SK-MEL-5 (cell line): Measurements from ENCODE around the gene NFE2L3. TPM values are rescaled to one million over a fixed set of nuclear protein-coding genes. Genes with fewer than 3 reads are reported as not detected.
"Not testable (repeated sequence)": the region's sequence is repeated elsewhere in the genome, so short reads cannot be mapped to it uniquely, and the experiment has no call there.

ENCODE experiments used
- DNase-seq: peaks from one replicate; pipeline ENCODE4 v3.0.0-alpha.2; 2016; ENCODE audit warnings: low read depth, low spot score
- in situ Hi-C: cut with HindIII; loops from 2 replicates; pipeline ENCODE4 v1.10.0; 2016; ENCODE audit warnings: low sequenced_read_pairs, high pct_unique_total_duplicates, low pct_unique_long_range_greater_than_20kb
- total RNA-seq: library from RNA; depleted of rRNA; stranded (reverse); fragments of >200 nt; shearing (Covaris generic); gene quantifications from 2 replicates; pipeline ENCODE4 v1.2.3, GENCODE V29; 2014

The NFE2L3 gene
- total RNA-seq, 1 experiment from 2014 or later: 9.3 TPM

GRCh38 chr7:26190417-26190869 is 38.4 kb downstream of the NFE2L3 start:
- DNase-seq: no peak

GRCh38 chr7:26191233-26191973 is 39.4 kb downstream of the NFE2L3 start:
- in situ Hi-C loops: loop anchor here (10.0 kb wide), 1 partner anchor 297 kb away; no protein-coding TSS in a partner anchor
- no peak for DNase-seq

More at GRCh38 chr7:26190417-26190869, 38.4 kb downstream of the NFE2L3 start:
- in situ Hi-C loops: loop anchor here (10.0 kb wide), 1 partner anchor 296 kb away; no protein-coding TSS in a partner anchor

DNA sequence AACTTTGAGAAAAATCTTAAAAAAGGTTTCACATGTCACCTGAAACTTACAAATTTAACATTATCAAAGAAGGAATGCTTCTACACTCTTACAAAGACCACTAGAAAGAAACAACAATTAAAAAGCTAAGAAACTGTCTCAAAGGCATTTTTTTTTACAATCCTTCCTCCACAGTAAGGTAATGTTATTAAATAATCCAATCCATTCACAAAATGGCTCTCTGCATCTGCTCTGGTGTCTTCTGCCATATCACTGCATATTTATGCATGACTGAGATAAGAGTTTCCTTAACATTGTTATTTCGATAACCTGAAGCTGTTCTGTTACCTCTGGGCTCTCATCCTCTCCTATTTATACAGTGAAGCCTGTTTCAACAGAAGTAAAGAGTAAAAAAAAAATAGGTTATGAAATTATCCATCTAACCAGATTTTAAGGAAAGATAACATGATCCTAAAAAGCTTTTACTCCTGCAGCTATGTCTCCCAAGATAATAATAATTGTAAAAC is 40.0 kb downstream of the NFE2L3 start:
- in situ Hi-C loops: loop anchor here (10.0 kb wide), 1 partner anchor 297 kb away; no protein-coding TSS in a partner anchor
- no peak for DNase-seq

DNA sequence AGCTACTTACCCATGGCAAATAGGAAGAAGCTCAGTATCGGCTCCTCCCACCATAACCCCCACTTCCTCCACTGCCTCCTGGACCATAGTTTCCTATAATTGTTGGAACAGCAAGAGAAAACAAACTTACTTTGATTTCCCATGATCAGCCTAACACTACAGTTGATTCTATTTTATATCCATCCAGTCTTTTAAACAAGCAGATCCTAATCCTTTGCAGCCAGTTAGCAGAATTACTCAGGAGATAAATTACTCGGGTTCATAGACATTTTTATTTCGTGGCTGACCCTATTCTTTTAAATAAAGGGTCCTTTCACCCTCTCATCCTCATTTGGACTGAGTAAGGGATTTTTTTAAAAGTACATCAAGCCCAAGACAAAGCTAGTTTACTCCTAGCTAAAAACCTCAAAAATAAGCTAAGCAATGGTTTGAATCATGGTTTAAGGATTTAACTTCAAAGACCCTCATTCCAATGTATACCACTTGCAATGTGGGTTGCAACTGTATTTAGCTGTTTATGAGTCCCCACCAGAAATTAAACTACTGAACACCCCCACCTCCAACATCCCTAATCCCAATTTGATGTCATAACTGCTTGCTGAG is 40.6 kb downstream of the NFE2L3 start:
- no peak for DNase-seq
- in situ Hi-C loops: loop anchor here (10.0 kb wide), 1 partner anchor 298 kb away; no protein-coding TSS in a partner anchor

DNA sequence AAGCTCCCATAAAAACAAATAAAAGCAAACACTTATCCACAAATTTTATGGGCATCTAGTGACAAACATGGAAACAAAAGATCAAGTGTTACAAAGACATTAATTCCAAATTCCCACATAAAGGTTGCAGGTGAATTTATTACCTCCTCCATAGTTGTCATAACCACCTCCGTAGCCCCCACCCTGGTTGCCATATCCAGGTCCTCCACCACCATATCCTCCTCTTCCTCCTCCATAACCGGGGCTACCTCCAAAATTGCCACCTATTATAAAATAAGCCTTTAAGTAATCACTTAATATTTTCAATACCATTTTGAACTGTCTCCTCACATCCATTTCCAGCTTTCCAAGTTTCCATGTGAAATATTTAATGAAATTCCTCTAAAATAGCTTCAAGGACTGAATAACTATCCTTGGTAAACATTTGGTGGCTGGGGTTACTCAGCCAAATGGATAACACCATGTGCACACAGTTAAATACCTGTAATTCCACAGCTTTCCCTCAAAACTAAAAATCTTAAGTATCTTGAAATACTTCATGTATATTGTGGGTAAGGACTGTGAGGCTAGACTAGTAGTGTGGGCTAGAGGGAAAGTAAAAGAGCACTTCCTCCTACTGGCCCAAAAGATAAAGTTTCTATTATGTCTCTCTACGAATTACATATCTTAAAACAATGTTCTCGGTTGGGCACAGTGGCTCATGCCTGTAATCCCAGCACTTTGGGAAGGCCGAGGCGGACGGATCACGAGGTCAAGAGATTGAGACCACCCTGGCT is 41.6 kb downstream of the NFE2L3 start:
- no peak for DNase-seq
- in situ Hi-C loops: loop anchor here (10.0 kb wide), 1 partner anchor 299 kb away; no protein-coding TSS in a partner anchor

- not testable (repeated sequence) for DNase-seq
- in situ Hi-C loops: loop anchor here (5.0 to 10.0 kb wide), 2 partner anchors 77 to 300 kb away; no protein-coding TSS in a partner anchor
Measured at GRCh38 chr7:26194764-26195163, 42.8 kb downstream of the NFE2L3 start.

- in situ Hi-C loops: loop anchor here (5.0 to 10.0 kb wide), 2 partner anchors 78 to 300 kb away; no protein-coding TSS in a partner anchor
- no peak for DNase-seq
Measured at GRCh38 chr7:26195182-26195581, 43.2 kb downstream of the NFE2L3 start.

DNA sequence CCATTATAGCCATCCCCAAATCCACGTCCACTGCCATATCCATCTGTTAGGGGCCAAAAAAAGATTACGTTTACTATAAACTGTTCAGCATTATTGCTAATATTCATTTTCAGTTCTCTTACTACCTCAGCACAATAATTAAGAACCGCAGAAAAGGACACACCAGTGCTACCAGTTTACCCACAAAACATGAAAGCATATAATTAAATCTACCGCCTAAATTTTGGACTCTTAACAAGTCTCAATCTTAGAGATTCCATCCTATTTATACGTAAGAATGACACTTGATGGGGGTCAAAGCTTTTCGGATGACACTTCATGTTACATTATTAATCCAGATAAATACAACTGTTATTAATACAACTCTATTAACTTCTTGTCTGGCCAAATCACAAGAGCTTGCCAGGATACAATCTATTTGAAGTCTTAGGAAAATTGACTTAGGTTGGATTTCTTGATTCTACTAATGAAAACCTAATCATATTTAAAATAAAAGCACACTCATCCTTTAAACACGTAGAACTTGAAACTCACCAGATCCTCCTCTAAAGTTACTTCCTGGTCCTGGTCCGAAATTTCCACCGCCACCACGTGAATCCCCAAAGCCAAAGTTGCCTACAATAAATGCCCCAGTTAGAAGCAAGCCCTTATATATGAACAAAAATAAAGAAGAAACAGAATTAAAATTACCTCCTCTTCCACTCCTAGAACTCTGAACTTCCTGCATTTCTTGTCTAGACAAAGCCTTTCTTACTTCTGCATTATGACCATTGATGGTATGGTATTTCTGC is 44.1 kb downstream of the NFE2L3 start:
- in situ Hi-C loops: loop anchor here (5.0 to 10.0 kb wide), 2 partner anchors 79 to 301 kb away; no protein-coding TSS in a partner anchor
- no peak for DNase-seq

DNA sequence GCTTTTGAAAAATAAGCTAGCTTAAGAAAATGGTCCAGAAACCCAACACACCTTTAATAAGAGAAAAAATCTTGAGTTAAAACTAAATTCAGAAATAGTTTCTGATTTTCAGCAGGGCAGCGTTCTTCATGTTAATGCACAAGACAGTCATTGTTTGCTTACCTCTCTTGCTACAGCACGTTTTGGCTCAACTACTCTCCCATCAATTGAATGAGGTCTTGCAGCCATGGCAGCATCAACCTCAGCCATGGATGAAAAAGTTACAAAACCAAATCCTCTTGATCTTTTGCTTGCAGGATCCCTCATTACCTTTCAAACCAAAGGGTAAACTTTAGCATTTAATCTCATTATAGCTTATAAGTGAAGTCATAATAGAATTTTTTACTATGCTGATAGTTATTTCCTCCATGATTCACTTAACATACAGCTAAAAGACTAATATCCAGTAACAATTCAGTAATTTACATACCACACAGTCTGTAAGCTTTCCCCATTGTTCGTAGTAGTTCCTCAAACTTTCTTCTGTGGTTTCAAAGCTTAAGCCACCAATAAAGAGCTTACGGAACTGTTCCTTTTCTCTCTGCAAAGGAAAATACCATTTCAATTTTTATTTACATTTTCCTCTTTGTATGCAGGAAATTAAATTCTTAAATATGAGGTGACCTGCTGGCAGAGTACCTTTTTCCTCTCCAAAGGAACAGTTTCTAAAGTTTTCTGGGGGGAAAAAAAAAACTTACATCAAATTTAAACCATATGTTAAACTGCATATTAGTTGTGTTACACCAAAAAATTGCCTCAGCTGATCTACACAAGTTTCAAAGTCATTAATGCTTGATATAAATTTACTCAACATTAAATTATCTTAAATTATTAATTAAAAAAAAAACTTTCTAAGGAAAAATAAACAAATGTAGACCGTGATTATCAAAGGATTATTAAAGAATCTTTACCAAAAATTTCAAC is 45.4 kb downstream of the NFE2L3 start:
- DNase-seq: no peak
- in situ Hi-C loops: loop anchor here (5.0 to 10.0 kb wide), 2 partner anchors 80 to 303 kb away; no protein-coding TSS in a partner anchor

GRCh38 chr7:26198133-26198780 is 46.3 kb downstream of the NFE2L3 start:
- in situ Hi-C loops: loop anchor here (5.0 to 10.0 kb wide), 2 partner anchors 81 to 303 kb away; no protein-coding TSS in a partner anchor
- DNase-seq: peak; percentile 68

- DNase-seq: no peak
- in situ Hi-C loops: loop anchor here (5.0 to 10.0 kb wide), 2 partner anchors 81 to 304 kb away; no protein-coding TSS in a partner anchor
Measured at GRCh38 chr7:26198781-26199169, 46.8 kb downstream of the NFE2L3 start.

GRCh38 chr7:26199301-26200037 is 47.5 kb downstream of the NFE2L3 start:
- DNase-seq: peak; percentile 91
- in situ Hi-C loops: loop anchor here (5.0 to 10.0 kb wide), 2 partner anchors 82 to 305 kb away; no protein-coding TSS in a partner anchor

GRCh38 chr7:26200038-26200443 is 48.0 kb downstream of the NFE2L3 start:
- DNase-seq: peak; percentile 68
- in situ Hi-C loops: no loop called here

DNA sequence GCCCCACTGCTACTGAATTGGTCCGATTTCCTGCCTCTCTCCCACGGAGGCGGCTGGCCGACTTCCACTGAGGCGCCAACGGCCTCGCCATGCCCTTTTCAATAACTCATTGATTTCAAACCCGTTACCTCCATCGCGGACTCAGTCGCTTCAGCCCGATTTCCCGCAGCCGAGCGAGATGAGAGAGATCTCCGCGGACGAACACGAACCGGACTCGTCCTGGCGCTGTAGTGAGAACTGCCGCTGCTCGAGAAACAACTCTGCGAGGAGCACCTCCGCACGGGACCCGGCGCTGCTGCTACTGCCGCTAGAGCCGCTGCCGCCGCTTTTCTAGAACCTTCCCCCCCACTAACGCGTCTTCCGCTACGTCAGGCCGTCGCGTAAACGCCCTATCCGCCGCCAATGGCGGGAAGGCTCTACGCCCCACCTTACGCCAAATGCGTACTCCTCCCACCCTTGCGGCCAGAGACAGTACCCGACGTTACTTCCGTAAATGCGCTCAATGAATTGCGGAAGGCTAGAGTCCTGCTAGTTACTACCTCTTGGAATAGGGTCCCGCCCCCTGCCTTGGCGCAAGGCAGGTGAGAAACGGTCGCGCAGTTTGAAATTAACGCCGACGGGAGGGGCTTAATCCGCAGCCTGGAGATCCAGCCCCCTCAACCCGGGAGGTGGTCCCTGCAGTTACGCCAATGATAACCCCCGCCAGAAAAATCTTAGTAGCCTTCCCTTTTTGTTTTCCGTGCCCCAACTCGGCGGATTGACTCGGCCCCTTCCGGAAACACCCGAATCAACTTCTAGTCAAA is 48.6 kb downstream of the NFE2L3 start, which contains the start of gene HNRNPA2B1:
Gene HNRNPA2B1, minus strand, starts transcription at position 303 of the 803 bp plus-strand sequence. Its CDS starts 169 bp downstream, at position 134.
- DNase-seq: peak; percentile 100
- in situ Hi-C loops: no loop called here
